DMS53 (cell line): ENCODE data around the gene LANCL2.
"Not testable (repeated sequence)": the region's sequence is repeated elsewhere in the genome, so short reads cannot be mapped to it uniquely, and the experiment has no call there.

Experiments used
- DNase-seq: peaks from one replicate; lab custom pipeline; 2025; lab: John Stamatoyannopoulos, UW

Gene LANCL2

GRCh38 chr7:55405856-55406541 is 40.9 kb downstream of the LANCL2 start:
- DNase-seq, result no peak

- peak; percentile 88 for DNase-seq
Observed at GRCh38 chr7:55409482-55410225, 44.5 kb downstream of the LANCL2 start.

DNA sequence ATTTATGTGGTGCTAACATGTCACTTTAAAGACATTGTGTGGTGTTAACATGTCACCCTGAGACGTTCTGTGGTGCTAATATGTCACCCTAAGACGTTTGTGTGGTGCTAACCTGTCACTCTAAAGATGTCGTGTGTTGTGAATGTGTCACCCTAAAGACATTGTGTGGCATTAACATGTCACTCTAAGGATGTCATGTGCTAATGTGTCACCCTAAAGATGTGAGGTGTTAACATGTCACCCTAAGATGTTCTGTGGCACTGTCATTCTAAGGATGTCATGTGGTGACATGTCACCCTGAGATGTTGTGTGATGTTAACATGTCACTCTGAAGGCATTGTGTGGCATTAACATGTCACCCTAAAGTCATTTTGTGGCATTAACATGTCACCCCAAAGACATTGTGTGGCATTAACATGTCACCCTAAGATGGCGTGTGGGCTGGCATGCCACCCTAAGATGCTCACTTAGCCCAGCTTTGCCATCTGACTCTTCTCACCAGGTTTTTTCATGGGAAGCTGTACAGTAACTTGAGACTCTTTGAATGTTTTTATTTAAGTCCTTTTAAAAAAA is 45.6 kb downstream of the LANCL2 start:
- DNase-seq, result no peak

GRCh38 chr7:55411844-55412243 is 46.7 kb downstream of the LANCL2 start:
- no peak for DNase-seq

GRCh38 chr7:55413442-55413841 is 48.3 kb downstream of the LANCL2 start:
- DNase-seq, result peak; percentile 45

- peak; percentile 89 for DNase-seq
Observed at GRCh38 chr7:55415173-55415778, 50.1 kb downstream of the LANCL2 start.

DNA sequence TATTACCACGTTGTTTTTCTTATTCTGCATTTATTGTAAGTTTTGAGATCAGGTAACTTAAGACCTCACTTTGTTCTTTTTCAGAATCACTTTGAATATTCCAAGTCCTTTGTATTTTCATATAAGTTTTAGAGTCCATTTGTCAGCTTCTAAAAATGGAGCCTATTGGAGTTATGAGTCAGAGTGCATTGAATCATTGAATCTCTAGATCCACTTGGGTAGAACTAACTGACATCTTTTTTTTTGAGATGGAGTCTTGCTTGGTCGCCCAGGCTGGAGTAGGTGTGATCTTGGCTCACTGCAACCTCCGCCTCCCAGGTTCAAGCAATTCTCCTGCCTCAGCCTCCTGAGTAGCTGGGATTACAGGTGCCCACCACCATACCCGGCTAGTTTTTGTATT is 52.3 kb downstream of the LANCL2 start:
- not testable (repeated sequence) for DNase-seq

GRCh38 chr7:55420530-55420929 is 55.4 kb downstream of the LANCL2 start:
- DNase-seq, result peak; percentile 53

- no peak for DNase-seq
Observed at GRCh38 chr7:55423277-55423711, 58.2 kb downstream of the LANCL2 start.

DNA sequence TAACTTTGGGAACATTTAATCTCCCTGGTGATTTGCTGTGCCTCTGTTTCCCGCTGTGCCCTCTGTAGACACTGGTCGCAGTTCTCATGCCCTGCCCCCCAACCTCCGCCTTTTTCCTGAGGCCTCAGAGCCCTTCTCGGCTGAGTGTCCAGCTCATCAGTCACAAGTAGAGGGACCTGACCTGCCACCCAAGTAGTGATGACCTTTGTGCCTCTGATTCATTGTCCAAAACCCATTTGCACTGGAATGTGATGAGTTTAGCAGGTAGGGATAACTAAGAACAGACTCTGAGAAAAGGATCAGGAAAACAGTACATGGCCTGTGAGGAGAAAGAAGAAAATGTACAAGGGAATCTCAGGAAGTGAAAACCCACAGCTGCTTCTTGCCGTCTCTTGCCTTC is 58.8 kb downstream of the LANCL2 start:
- DNase-seq, result no peak

- no peak for DNase-seq
Observed at GRCh38 chr7:55425141-55425752, 60.1 kb downstream of the LANCL2 start.

GRCh38 chr7:55426676-55427075 is 61.5 kb downstream of the LANCL2 start:
- no peak for DNase-seq

GRCh38 chr7:55427342-55427741 is 62.2 kb downstream of the LANCL2 start:
- no peak for DNase-seq

- no peak for DNase-seq
Observed at GRCh38 chr7:55427800-55428199, 62.7 kb downstream of the LANCL2 start.

- no peak for DNase-seq
Observed at GRCh38 chr7:55429835-55430499, 64.8 kb downstream of the LANCL2 start.

- no peak for DNase-seq
Observed at GRCh38 chr7:55431898-55432297, 66.8 kb downstream of the LANCL2 start.

DNA sequence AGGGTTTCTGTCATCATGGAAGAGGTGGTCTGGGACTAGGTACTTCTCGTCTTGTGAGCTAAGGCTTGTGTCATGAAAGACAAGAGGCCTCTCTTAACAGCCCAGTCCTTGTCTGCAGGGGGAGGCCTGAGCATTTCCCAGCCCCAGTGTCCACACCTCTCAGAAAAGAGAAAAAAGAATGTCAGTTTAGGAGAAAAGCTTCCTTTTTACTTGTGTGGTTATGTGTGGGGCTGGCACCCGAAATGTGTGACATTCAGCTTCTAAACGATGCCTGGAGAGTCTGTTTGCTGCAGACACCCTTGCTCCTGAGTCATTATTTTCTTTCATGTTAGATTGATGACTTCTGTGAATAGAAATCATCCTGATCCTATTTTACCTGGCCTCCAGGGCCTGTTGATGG is 67.4 kb downstream of the LANCL2 start:
- DNase-seq, result no peak

GRCh38 chr7:55432939-55433784 is 68.0 kb downstream of the LANCL2 start:
- DNase-seq, result peak; percentile 86

GRCh38 chr7:55435466-55435865 is 70.3 kb downstream of the LANCL2 start:
- DNase-seq, result no peak

- DNase-seq, result peak; percentile 26
Observed at GRCh38 chr7:55436457-55436856, 71.3 kb downstream of the LANCL2 start.

GRCh38 chr7:55437375-55437774 is 72.2 kb downstream of the LANCL2 start:
- DNase-seq, result no peak
